Measurements from ENCODE around the gene FADS1. TPM values are rescaled to one million over a fixed set of nuclear protein-coding genes. Genes with fewer than 3 reads are reported as not detected.

The FADS1 gene
- total and polyA plus RNA-seq, 2 donors (not counting 3 experiments of a cell fraction or from before 2014, with no cell fraction given): 110 to 121 TPM

DNA sequence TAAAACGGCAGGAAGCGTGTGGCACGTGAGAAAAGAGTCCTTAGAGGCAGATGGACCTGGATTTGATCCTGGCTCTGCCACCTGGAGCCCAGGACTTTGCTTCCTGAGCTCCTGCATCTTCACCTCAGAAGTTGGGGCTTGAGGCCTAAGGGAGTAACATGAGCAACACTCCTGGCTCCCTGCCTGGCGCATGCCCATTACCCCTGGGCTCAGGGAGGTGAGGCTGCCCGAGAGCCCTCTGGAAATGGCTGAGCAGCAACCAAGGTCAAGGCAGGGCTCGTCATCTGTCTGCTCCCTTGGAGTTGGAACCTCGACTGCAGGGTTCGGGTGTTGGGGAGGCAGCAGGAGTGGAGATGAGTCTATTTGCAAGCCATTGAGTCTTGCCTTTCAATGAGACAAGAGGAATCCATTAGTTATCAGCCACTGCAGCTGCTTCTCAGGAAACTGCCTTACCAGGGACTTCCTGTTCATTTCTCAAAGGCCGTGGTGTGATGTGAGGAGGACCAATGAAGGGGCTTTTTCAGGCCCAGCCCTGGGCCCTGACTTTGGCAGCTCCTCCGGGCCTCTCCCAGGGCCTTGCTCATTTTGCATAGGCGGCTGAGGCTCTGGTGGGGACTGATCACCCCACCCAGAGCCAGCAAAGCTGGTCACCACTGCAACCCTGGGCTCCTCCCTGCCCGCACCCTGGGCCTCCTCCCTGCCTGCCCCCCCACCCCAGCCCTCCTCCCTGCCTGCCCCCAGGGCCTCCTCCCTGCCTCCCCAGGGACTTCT, 17.7 kb upstream of the FADS1 start:
- no peak overlapping the region for H2AFZ ChIP-seq (ENCODE audit: low read depth, low read length)
- ChIA-PET POLR2A (interaction anchor here (0.7 to 2.3 kb wide), 2 partner anchors 20 to 35 kb away, joined by 5 to 10 read pairs; no protein-coding TSS in a partner anchor), CTCF (interaction anchor here (1.2 to 5.7 kb wide), 5 partner anchors 16 to 248 kb away, joined by 4 to 38 read pairs (median 8); partner anchors contain the start of gene FADS1)
- peak overlapping the region; percentile 18 for H3K4me2 ChIP-seq (ENCODE audit: insufficient read depth, low read length)
- no peak for TF ChIP-seq JUN (IDR thresholded peaks at IDR 0.05; ENCODE audit: borderline replicate concordance, insufficient read depth, insufficient read length, low read depth)
- TF ChIP-seq FOS (IDR thresholded peaks at IDR 0.05; ENCODE audit: borderline replicate concordance, insufficient read depth, low read length): no peak
- no peak for TF ChIP-seq EZH2 (IDR thresholded peaks at IDR 0.05; ENCODE audit: borderline replicate concordance, low read depth, low read length, severe bottlenecking)
- TF ChIP-seq MYC (IDR thresholded peaks at IDR 0.05; ENCODE audit: low read depth, low read length): no peak
- TF ChIP-seq, protein P1, sequence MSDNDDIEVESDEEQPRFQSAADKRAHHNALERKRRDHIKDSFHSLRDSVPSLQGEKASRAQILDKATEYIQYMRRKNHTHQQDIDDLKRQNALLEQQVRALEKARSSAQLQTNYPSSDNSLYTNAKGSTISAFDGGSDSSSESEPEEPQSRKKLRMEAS (IDR thresholded peaks at IDR 0.05; ENCODE audit: insufficient read depth, insufficient read length): no peak
- peak; percentile 81 for TF ChIP-seq POLR2AphosphoS5 (IDR thresholded peaks at IDR 0.05; ENCODE audit: insufficient read depth, low read depth, low read length)
- peak; percentile 78 for TF ChIP-seq POLR2A (IDR thresholded peaks at IDR 0.05; ENCODE audit: low read depth, low read length)
- peak; percentile 70 for TF ChIP-seq GATA2 (IDR thresholded peaks at IDR 0.05; ENCODE audit: insufficient read depth, insufficient read length, low read depth, low read length)
- TF ChIP-seq, protein P2, sequence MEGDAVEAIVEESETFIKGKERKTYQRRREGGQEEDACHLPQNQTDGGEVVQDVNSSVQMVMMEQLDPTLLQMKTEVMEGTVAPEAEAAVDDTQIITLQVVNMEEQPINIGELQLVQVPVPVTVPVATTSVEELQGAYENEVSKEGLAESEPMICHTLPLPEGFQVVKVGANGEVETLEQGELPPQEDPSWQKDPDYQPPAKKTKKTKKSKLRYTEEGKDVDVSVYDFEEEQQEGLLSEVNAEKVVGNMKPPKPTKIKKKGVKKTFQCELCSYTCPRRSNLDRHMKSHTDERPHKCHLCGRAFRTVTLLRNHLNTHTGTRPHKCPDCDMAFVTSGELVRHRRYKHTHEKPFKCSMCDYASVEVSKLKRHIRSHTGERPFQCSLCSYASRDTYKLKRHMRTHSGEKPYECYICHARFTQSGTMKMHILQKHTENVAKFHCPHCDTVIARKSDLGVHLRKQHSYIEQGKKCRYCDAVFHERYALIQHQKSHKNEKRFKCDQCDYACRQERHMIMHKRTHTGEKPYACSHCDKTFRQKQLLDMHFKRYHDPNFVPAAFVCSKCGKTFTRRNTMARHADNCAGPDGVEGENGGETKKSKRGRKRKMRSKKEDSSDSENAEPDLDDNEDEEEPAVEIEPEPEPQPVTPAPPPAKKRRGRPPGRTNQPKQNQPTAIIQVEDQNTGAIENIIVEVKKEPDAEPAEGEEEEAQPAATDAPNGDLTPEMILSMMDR (IDR thresholded peaks at IDR 0.05; ENCODE audit: extremely low read depth in 1 of 2, insufficient read depth in 1 of 2, low read depth in 1 of 2, low read length in 2 of 2): no peak
- H3K9me3 ChIP-seq (replicated peaks; ENCODE audit: control insufficient read depth, insufficient read depth, low read length): no peaks in the 10 kb centered on the region
- dilution Hi-C loops (cut with MboI; ENCODE audit: extremely low pct_ligation_motif_present, low sequenced_read_pairs) (no loop called here), intact Hi-C loops (cut with micrococcal nuclease) (loop anchor here (1.0 to 2.0 kb wide), 4 partner anchors 12 to 56 kb away; partner anchors contain the start of genes FADS3, FEN1 and TMEM258)
- peaks cover 60% of the 10 kb centered on the region for H3K4me1 ChIP-seq (ENCODE audit: control insufficient read depth, extremely low read depth, insufficient read depth, low read length)
- no peaks in the 10 kb centered on the region for H3K9me1 ChIP-seq (replicated peaks; ENCODE audit: control insufficient read depth, extremely low read depth, insufficient read depth, low read length)
- H3K36me3 ChIP-seq (ENCODE audit: control insufficient read depth in 2 of 2, extremely low read depth in 1 of 2, insufficient read depth in 2 of 2, low read length in 2 of 2): peaks cover 8 to 19% of the 10 kb centered on the region in 2 experiments
- H3K79me2 ChIP-seq (ENCODE audit: control insufficient read depth, insufficient read depth, low read length): peaks cover 88% of the 10 kb centered on the region
- peak overlapping the region; percentile 98 for H3K27ac ChIP-seq (ENCODE audit: insufficient read depth, low read depth, low read length)
- DNase-seq (ENCODE audit: low read depth, low spot score) (peak; percentile 88), FAIRE-seq (peak; percentile 99)
- TSS peak; percentile 19 for BruUV-seq (replicated peaks)
- H3K4me3 ChIP-seq (replicated peaks in 1 of 3; ENCODE audit: insufficient read depth in 1 of 3, low read depth in 1 of 3, low read length in 3 of 3): no peak overlapping the region
- peak overlapping the region; percentile 87 for H3K9ac ChIP-seq (replicated peaks; ENCODE audit: extremely low read depth, insufficient read depth, low read length)
- peaks cover 4% of the 10 kb centered on the region for H4K20me1 ChIP-seq (replicated peaks; ENCODE audit: control insufficient read depth, extremely low read depth, insufficient read depth, low read length)
- no peaks in the 10 kb centered on the region for H3K27me3 ChIP-seq (ENCODE audit: control insufficient read depth in 2 of 2, insufficient read depth in 2 of 2, low read length in 2 of 2)

Data from endothelial cell of umbilical vein (primary cell).